CD4-positive, alpha-beta T cell treated with Interleukin-4 for 1 hour (primary cell): ENCODE results near the gene GNB1L.
"Not testable (repeated sequence)": the region's sequence is repeated elsewhere in the genome, so short reads cannot be mapped to it uniquely, and the experiment has no call there.

ENCODE experiments used
- DNase-seq, 2 donors: peaks; one replicate each; pipeline ENCODE4 v3.0.0-alpha.2; 2020 to 2022

Gene GNB1L

DNA sequence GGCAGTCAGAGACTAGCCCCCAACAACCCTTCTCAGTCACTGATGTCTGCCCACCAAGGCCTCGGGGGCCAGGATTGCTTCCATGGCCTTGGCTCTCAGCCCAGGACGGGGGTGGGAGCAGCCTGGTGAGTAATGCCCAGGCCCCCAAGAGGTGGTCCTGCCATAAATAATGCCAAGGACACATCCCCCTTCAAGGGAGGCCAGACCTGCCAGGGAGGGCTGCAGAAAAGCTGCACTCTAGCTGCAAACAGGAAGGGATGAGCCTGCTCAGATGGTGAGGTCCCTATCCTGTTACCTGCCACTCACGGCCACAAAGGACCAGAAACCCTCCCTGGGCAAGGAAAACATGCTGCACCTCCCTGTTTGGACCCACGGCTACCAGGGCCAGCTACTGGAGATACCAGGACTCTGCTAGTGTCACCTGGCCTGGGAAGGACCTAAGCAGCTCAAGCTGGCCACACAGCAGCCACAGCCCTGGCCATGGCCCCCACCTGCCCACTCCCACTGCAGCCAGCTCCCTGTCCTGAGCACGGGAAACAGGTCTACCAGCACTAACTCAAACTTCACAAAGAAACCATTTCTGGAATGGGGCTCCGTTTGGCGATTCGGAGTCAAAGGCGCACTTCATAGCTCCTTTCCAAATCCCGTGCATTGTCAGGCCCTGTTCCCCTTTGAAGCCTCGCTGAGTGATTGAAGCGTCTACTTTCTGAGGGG lies 12.1 kb downstream of the GNB1L start:
- DNase-seq, result no peak

DNA sequence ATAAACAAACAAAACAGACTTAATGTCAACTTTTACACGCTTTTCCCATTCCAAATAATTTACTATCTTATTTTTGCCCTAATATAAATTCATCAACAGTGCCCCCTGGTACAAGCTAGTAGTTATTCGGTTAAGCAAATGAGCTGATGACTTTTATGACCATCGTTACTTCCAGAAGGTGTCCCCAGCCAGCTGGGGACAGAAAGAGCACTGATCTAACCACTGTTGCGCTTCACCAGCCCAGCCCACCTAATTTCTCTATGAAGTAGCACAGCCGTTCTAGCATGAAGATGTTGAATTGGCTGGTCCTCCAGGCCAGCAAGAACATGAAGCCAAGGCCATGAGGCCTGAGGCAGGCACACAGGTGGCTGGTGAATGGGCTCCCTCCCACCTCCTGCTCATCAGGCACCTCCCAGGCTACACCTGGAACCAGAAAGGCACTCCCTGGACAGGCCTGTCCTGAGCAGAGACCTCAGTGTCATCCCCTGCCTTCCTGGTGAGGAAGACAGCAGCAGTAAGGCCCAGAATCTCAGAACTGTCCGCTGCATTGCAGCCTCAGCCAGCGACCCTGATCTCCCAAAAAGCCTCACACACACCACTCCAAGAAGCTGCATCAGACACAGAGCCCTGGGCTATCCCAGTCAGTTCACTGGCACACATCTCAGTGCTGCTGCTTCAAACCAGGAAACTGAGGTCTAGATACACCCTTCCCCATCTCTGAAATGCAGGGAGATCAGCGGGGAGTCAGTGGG lies 12.9 kb downstream of the GNB1L start:
- no peak for DNase-seq

DNA sequence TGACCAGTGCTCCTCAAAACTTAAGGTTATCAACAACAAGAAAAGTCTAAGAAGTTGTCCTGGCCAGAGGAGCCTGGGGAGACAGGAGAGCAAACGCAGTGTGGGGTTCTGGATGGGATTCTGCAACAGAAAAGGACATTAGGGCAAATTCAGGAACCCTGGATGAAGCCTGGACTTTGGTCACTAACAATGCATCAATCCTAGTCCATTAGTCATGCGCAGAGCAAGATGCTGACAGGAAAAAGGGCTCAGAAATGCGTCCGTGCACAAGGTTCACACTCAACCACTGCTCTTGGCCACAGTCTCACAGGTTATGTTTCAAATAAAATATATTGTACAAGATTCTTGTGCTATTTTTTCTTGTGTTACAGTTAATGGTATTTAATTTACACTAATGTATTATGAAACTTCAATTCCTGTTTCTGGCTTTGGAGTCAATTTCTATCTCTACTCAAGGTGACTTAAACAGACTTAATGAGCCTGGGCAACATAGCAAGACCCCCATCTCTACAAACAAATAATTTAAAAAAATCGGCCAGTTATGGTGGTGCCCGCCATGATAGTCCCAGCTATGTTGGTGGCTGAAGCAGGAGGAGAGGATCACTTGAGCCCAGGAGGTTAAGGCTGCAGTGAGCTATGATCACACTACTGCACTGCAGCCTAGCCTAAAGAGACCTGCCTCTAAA lies 13.6 kb downstream of the GNB1L start:
- DNase-seq, result no peak

DNA sequence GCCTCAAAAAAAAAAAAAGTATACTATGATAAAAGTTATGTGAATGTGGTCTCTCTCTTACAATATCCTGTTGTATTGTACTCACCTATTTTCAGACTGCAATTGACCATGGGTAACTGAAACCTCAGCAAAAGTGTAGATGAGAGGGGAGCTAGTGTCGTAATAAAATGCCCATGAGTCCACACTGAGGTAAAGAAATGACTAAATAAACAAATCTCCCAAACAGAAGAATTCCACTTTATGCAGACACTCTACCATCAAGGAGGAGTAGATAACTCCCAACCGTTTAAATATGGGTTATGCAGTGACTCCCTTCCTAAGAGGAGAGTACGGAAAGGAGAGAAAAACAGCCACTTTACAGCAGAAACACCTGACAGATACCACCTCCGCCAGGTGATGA lies 14.6 kb downstream of the GNB1L start:
- no peak for DNase-seq

DNA sequence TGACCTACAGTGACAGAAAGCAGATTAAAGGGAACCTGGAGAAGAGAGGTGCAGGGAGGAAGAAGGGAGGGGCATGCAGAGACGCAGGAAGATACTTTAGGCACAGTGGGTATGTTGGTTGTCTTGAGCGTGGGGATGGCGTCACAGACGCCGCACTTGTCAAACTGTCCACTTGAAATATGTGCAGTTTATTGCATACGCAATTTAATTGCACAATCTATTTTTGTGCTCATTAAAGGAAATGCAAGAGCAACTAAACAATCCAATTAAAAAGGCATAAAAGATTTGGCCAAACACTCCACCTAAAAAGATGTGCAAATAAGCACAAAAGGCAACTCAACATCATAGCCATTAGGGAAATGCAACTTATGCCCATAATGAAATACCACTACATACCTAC lies 16.8 kb downstream of the GNB1L start:
- no peak for DNase-seq

DNA sequence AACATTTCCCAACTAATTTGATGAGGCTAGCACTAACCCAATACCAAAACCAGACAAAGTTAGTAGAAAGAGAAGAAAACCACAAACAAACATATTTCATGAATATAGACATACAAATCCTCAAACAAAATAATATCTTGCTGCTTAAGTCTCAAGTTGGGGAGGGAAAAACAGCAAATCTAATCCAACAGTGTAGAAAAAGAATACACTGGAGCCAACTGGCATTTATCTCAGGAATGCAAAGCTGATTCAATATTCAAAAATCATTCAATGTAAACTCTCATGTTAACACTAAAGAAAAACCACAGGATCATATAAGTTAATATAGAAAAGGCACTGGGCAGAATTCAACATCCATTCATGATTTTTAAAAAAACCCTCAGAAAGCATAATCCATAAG lies 18.2 kb downstream of the GNB1L start:
- no peak for DNase-seq

DNA sequence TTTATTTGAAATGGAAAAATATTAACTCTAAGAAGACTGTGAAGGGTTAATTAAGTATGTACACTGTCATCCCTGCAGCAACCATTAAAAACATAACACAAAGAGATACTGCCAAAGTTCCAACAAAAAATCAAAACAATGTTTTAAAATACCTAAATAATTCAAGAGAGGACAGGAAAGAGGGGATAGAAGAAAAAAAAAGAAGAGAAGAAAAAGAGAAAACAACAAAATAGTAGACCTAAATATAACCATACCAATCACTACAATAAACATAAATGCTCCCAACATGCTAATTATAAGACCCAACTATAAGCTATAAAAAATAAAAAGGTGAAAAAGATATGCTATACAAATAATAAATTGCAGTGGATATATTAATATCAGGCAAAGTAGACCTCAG lies 20.1 kb downstream of the GNB1L start:
- no peak for DNase-seq

DNA sequence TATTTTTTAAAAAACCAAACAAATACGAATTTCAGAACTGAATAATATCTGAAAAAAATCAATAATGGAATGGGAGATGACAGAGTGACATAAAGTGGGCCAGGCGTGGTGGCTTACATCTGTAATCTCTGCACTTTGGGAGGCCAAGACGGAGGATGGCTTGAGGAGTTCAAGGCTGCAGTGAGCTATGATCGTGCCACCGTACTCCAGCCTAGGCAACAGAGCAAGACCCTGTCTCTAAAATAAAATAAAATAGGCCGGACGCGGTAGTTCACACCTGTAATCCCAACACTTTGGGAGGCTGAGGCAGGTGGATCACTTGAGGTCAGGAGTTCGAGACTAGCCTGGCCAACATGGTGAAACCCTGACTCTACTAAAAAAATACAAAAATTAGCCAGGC lies 21.3 kb downstream of the GNB1L start:
- DNase-seq, result not testable (repeated sequence)

DNA sequence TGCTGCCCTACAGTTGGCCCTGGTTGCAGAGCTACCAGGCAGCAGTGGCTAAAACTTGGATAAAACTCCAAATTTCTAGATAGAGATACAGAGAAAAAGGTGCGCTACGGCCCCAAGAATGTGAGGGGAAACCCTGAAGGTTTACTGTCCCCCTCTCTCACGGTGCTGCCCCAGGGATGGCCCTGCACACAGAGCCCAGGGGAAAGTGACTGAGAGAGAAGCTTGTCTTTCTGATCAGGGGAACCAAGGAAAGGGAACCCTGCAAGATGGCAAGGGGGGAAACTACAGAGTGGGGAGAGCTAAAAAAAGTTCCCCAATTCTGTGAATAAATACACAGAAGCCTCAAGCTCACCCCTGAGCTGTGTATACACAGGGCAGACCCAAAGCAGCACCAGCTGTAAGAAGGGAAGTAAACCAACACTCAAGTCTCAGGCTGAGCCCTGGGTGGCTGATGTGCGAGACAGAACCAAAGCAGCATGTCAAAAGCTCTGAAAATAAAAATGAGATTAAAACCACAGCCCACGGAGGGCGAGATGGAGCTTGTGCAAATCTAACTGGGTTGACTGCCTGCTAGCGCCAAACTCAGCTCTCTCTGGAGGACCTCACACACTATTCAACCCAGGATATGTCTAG lies 22.1 kb downstream of the GNB1L start:
- no peak for DNase-seq

DNA sequence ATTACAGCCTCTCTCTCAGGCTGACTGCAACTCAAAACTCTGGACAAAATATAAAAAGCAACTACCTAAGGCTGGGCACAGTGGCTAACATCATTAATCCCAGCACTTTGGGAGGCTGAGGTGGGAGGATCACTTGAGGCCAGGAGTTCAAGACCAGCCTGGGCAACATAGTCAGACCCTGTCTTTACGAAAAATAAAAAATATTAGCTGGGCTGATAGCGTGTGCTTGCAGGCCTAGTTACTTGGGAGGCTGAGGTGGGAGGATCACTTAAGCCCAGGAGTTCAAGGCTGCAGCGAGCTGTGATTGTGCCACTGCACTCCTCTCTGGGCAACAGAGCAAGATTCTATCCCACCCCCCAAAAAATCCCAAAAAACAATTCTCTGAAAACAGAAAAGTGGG lies 22.7 kb downstream of the GNB1L start:
- DNase-seq, result not testable (repeated sequence)

DNA sequence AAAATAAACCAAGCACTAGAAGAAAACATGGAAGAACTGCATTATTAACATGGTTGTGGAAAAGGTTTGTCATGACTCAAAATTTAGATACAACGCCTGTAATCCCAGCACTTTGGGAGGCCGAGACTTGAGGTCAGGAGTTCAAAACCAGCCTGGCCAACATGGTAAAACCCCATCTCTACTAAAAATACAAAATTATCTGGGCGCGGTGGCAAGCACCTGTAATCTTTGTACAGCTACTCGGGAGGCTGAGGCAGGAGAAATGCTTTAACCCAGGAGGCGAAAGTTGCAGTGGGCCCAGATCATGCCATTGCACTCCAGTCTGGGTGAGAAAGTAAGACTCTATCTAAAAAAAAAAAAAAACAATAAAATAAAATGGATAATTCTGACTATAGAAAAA lies 23.7 kb downstream of the GNB1L start:
- DNase-seq, result no peak

DNA sequence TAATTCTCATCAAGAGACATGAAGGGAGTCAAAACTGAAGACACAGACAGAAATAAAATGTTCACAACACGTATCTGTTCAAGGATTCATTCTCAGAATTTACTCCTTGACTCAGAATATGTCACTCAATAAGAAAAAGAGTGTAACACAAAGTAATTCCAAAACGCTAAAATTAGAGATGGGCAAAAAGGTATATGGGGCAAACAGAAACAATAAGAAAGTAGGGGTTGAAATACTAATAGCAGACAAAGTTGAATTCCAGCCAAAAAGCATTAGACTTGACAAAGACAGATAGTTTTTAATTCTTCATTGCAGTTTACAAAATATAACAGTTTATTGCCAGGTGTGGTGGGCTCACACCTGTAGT lies 26.7 kb downstream of the GNB1L start:
- DNase-seq, result no peak

DNA sequence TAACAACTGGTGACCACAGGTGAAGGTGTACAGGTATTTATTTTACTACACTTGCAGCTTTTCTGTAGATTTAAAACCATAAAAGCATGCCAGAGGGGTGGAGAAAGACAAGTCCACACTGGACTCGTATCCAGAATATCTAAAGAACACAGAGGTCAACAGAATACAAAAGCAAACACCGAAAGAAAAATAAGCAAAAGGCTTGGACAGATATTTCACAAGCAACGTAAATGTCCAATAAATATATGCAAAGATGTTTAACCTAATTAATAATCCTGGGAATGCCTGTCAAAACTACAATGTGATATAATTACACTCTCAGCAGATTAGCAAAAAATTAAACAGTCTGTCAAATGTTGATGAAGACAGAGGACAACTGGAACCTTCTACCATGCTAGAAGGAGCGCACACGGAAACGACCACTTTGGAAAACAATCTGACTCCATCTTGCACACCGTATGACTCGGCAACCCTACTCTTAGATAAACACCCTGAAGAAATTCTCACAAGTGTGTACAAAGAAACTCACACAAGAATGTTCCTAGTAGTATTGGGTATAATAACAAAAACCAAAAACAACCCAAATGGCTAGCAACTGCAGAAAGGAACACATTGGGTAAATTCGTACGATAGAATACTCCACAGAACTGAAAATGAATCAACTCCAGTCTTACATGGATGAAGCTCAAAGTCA lies 27.2 kb downstream of the GNB1L start:
- DNase-seq, result no peak

DNA sequence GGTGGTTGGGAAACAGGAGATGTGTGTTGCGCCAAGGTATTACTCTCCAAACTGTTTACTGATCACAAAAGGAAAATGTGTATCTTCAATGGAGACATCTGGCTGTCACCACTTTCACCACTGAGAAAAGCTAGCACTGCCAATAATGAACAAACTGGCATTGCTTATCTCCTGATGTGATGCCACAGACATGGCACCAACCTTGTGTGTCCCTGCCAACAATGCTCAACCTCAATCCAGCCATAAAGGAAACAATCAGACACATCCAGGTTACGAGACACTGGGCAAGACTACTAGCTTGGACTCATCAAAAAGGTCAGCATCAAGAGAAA lies 28.1 kb downstream of the GNB1L start:
- no peak for DNase-seq

DNA sequence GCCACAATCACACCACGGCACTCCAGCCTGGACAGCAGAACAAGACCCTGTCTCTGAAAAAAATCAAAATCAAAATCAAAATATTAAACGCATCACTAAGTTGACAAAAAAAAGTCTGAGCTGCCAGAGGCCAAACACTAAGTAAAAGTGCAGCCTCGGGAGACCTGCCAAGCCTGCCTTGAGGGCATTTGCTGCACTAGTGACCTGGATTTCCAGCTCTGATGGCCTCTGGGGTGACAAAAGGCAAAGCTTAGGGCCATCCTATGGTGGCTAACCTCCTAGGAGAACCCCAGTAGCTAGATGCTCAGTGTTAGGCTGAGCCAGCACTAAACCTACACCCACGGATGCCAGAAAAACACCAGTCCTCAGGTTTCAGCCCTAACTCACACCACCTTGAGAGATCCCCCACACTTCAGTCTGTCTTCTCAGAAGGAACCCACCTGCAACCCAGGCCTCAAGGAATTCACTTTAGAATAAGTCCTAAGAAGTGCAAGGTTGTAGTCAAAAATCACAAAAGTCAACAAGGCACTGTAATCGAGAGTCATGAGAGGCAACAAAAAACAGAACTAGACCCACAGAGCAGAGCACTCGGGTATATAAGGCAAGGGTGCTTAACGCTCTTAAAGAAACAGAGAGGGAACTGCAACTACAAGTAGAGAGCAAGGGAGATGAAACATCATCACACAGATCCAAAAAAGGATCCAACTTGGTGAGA lies 28.6 kb downstream of the GNB1L start:
- DNase-seq, result no peak

DNA sequence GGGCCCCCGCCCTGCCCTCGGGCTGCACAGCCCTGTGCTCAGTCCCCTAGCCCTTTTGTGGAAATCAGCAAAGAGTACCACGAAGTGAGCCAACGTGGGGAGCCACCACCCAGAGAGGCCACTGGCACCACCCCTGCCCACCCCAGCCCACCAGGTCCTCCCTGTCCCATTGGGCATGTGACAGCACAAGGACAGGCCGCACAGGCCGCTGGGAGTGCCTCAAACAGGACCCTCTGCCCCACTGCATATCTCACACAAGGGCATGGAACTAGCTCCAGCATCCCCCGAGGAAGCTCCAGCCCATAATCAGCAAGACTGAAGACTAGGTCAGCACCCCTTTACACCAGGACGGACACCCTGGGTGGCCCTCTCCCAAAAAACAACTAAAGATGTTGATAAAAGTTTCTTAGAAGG lies 29.7 kb downstream of the GNB1L start:
- no peak for DNase-seq

DNA sequence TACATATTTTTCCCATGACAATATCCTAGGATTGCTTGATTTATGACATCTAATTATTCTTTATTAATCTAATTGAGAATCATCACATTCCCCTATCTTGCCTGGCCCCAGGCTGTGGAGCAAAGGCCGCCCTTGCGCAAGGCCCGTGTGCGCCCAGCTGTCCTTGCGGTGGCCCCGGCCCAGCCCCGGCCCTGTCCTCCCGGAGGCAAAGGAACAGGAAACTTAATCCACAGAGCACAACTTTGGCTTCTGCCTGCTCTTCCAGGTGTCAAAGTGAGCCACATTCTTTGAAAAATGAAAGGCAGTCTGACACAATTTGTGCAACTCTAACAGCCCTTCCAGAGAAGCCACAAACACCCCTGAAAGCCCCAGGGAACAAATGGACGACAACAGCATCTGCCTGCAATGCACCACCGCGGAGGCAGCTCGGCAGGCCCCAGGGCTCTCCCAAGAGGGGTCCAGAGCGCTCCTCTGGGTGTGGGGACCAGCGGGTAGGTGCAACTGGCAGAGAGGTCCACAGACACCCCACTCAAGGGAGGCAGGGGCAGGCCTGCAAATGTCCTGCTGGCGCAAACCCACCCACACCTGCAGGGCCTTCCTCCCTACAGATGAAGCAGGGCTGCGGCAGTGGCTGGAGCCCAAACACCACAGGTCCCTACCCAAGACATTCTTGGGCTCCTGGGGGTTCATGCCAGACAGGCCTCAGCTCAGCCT lies 30.3 kb downstream of the GNB1L start:
- DNase-seq, result no peak

DNA sequence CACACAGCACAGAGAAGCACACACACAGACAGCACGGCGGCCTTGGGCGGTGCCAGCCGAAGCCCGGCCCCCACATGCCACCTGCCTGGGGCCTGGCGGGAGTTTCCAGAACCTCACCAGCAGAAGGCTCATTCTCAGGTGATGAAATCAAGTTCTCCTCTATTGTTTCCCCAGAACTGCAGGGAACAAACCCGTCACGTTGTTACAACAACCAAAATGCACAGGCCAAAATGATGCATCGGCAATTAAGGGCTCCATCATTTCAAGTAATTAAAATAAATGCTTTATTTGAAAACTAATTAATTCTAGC lies 30.8 kb downstream of the GNB1L start:
- no peak for DNase-seq

DNA sequence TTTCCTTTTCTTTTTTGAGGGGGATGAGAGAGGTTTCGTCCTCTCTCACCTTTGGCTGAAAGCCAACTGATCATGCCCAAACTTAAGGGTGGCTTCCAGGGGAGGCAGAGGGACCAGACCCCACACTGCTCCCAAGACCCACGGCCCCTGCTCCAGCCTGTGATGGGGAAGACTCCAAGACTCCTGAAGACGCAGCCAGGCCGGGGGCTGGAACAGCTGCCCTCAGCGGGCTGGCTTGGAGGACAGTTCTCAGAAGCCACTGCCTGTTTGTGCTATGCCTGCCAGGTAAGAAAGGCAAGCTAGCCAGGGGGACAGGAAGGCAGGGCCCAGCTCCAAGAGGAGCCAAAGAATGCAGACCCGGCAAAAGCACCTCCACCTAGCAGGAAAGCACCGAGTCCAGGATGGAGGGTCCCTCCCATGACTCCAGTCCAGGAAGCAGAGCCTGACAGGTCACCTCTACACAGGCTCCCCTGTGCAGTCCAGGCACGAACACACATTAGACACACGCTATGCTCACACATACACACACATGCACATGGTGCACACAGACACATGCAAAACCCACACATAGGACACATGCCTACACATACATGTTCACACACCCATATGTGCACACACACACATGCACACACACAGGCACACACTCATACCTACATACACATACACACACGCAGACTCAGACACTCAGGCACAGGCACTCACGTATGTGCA lies 31.3 kb downstream of the GNB1L start:
- no peak for DNase-seq

DNA sequence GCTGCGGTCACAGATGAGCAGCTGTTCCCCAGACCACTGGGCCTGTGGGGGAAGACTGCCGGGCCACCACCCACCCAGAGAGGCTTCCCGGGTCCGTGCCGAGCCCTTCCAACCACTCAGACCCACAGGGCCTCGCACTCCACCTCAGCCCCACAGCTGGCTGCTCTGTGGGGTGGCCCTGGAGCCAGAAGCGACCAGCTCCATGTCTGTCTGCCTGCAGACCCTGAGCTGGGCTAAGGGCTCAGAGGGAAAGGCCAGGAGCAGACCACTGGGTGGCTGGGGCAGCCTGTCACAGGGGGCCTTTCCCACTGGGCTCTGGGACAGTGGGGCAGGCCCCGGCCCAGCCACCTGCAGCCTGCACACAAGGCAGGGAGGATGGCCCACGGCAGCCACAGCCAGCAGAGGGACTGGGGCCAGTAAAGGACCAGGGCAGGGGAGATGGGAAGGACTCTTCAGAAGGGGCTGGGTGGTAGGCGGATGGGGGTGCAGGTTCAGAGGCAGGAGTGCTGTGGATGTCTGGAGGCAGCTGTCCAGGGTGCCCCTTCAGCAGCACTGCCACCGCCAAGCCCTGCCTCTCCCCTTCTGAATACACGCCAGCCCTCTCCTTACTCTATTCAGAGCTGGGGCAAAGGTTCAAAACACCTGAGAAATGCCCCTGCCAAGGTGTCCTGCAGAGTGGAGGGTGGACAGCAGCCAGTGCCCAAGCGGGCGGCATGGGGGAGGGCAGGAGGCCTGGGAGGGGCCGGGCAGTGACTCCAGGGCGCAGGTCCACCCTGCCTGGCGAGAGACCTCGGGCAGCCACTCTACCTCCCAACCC lies 32.2 kb downstream of the GNB1L start:
- no peak for DNase-seq
